SU-DHL-6 (cell line): ENCODE measurements around the gene TRAK2.

Source experiments
- H2AFZ ChIP-seq: fragments of 200-600 bp; sonication (generic); 2 replicates; pipeline ENCODE4 v1.6.1; 2014; ENCODE audit warnings: low read depth, mild to moderate bottlenecking, moderate library complexity, mixed read lengths, antibody characterized with exemption, low read length; ENCODE audit not compliant: severe bottlenecking
- H3F3A ChIP-seq: fragments of 200-600 bp; shearing (Covaris generic); 2 replicates; pipeline ENCODE4 v1.6.0; 2016; ENCODE audit warnings: antibody characterized with exemption, mild to moderate bottlenecking; ENCODE audit not compliant: insufficient read depth
- H3K27ac ChIP-seq: fragments of 200-600 bp; sonication (generic); 2 replicates; pipeline ENCODE4 v1.5.1; 2016; ENCODE audit warnings: low read depth, mild to moderate bottlenecking, low read length, moderate library complexity, mixed read lengths
- H3K27me3 ChIP-seq: fragments of 200-600 bp; sonication (generic), shearing (Covaris generic); 2 replicates; pipeline ENCODE4 v1.6.0; 2014; ENCODE audit warnings: mild to moderate bottlenecking, low read length
- H3K36me3 ChIP-seq: fragments of 200-600 bp; sonication (generic); 2 replicates; pipeline ENCODE4 v1.6.1; 2014; ENCODE audit warnings: mild to moderate bottlenecking, low read length, mixed read lengths
- H3K4me2 ChIP-seq: fragments of 300-600, 200-600 bp; shearing (Covaris generic), sonication (generic); 2 replicates; pipeline ENCODE4 v1.6.0; 2014; ENCODE audit warnings: low read length, low read depth, mild to moderate bottlenecking; ENCODE audit not compliant: poor library complexity, severe bottlenecking
- H3K4me3 ChIP-seq: fragments of 200-600 bp; sonication (generic); 2 replicates; pipeline ENCODE4 v1.5.1; 2014; ENCODE audit warnings: antibody characterized with exemption, low read length, mild to moderate bottlenecking, mixed read lengths; ENCODE audit not compliant: insufficient read depth, poor library complexity, severe bottlenecking
- H3K79me2 ChIP-seq: fragments of 200-600 bp; sonication (generic); 2 replicates; pipeline ENCODE4 v1.6.1; 2014; ENCODE audit warnings: mild to moderate bottlenecking, low read length, moderate library complexity; ENCODE audit not compliant: insufficient read depth
- H3K9ac ChIP-seq: fragments of 200-600 bp; sonication (generic); 2 replicates; pipeline ENCODE4 v1.7.0; 2014; ENCODE audit warnings: mild to moderate bottlenecking, low read length
- H3K9me2 ChIP-seq: fragments of 200-600 bp; sonication (generic); replicated peaks from 2 replicates; pipeline ENCODE4 v1.6.1; 2014; ENCODE audit warnings: low read length; ENCODE audit not compliant: insufficient read depth
- H3K9me3 ChIP-seq: fragments of 200-600 bp; sonication (generic); 2 replicates; pipeline ENCODE4 v1.6.1; 2014; ENCODE audit warnings: low read length, mixed read lengths; ENCODE audit not compliant: insufficient read depth
- H4K20me1 ChIP-seq: fragments of 200-600 bp; sonication (generic); 2 replicates; pipeline ENCODE4 v1.6.1; 2014; ENCODE audit warnings: low read depth, mild to moderate bottlenecking, antibody characterized with exemption, low read length, moderate library complexity, mixed read lengths
- EZH2phosphoT487 ChIP-seq: fragments of 200-600 bp; sonication (generic), shearing (Covaris generic); conservative IDR thresholded peaks from 2 replicates; pipeline ENCODE4 v1.6.1; 2018; ENCODE audit warnings: mild to moderate bottlenecking, antibody characterized with exemption, low read length, moderate library complexity, mixed read lengths
- TF ChIP-seq, protein P1 (sequence below): fragments of 200-600 bp; sonication (generic); IDR thresholded peaks from one replicate; pipeline ENCODE4 v1.5.1; 2017; ENCODE audit warnings: antibody characterized with exemption, mild to moderate bottlenecking, low read length, moderate library complexity; ENCODE audit not compliant: insufficient read depth, poor library complexity, severe bottlenecking

TRAK2 gene

GRCh38 chr2:201419057-201419635, 32.1 kb downstream of the TRAK2 start:
- H3K79me2 ChIP-seq: no peaks in the 10 kb centered on the region
- no peak overlapping the region for H3K9ac ChIP-seq
- H2AFZ ChIP-seq: no peak overlapping the region
- no peak overlapping the region for H3K27ac ChIP-seq
- H3K4me3 ChIP-seq: no peak overlapping the region
- H3K9me3 ChIP-seq: no peaks in the 10 kb centered on the region
- H3F3A ChIP-seq: no peaks in the 10 kb centered on the region; the same call in 1 of the 2 replicates
- no peaks in the 10 kb centered on the region for H3K9me2 ChIP-seq
- no peaks in the 10 kb centered on the region for H3K36me3 ChIP-seq
- no peaks in the 10 kb centered on the region; the same call in 1 of the 2 replicates for H4K20me1 ChIP-seq
- no peak overlapping the region for H3K4me2 ChIP-seq
- H3K27me3 ChIP-seq: no peaks in the 10 kb centered on the region
- TF ChIP-seq EZH2phosphoT487: no peak
- TF ChIP-seq, protein P1, sequence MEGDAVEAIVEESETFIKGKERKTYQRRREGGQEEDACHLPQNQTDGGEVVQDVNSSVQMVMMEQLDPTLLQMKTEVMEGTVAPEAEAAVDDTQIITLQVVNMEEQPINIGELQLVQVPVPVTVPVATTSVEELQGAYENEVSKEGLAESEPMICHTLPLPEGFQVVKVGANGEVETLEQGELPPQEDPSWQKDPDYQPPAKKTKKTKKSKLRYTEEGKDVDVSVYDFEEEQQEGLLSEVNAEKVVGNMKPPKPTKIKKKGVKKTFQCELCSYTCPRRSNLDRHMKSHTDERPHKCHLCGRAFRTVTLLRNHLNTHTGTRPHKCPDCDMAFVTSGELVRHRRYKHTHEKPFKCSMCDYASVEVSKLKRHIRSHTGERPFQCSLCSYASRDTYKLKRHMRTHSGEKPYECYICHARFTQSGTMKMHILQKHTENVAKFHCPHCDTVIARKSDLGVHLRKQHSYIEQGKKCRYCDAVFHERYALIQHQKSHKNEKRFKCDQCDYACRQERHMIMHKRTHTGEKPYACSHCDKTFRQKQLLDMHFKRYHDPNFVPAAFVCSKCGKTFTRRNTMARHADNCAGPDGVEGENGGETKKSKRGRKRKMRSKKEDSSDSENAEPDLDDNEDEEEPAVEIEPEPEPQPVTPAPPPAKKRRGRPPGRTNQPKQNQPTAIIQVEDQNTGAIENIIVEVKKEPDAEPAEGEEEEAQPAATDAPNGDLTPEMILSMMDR: no peak

DNA sequence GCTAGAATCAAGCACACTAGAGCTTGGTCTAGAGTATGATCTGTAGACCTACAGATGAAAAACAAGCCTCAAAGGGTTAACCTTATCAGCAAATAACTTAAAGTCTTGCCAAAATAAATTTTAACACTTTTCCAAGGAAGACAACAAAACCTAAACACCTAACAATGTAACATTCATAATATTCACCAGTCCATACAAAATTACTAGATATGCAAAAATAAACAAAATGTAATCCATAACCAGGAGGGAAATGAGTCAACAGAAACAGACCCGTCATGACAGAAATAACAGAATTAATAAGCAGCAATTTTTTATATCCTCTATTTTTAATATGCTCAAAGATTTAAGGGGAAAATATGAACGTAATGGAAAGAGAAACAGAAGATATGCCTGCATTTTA, 36.1 kb downstream of the TRAK2 start:
- no peaks in the 10 kb centered on the region for H3K9me2 ChIP-seq
- H3K9me3 ChIP-seq: no peaks in the 10 kb centered on the region
- no peak overlapping the region for H3K9ac ChIP-seq
- H4K20me1 ChIP-seq: no peaks in the 10 kb centered on the region; the same call in 1 of the 2 replicates
- H2AFZ ChIP-seq: no peak overlapping the region
- TF ChIP-seq, protein P1: no peak
- no peak for TF ChIP-seq EZH2phosphoT487
- no peaks in the 10 kb centered on the region for H3K36me3 ChIP-seq
- no peaks in the 10 kb centered on the region for H3K79me2 ChIP-seq
- no peak overlapping the region for H3K4me3 ChIP-seq
- H3K4me2 ChIP-seq: no peak overlapping the region
- no peaks in the 10 kb centered on the region for H3K27me3 ChIP-seq
- no peaks in the 10 kb centered on the region for H3F3A ChIP-seq
- H3K27ac ChIP-seq: no peak overlapping the region

DNA sequence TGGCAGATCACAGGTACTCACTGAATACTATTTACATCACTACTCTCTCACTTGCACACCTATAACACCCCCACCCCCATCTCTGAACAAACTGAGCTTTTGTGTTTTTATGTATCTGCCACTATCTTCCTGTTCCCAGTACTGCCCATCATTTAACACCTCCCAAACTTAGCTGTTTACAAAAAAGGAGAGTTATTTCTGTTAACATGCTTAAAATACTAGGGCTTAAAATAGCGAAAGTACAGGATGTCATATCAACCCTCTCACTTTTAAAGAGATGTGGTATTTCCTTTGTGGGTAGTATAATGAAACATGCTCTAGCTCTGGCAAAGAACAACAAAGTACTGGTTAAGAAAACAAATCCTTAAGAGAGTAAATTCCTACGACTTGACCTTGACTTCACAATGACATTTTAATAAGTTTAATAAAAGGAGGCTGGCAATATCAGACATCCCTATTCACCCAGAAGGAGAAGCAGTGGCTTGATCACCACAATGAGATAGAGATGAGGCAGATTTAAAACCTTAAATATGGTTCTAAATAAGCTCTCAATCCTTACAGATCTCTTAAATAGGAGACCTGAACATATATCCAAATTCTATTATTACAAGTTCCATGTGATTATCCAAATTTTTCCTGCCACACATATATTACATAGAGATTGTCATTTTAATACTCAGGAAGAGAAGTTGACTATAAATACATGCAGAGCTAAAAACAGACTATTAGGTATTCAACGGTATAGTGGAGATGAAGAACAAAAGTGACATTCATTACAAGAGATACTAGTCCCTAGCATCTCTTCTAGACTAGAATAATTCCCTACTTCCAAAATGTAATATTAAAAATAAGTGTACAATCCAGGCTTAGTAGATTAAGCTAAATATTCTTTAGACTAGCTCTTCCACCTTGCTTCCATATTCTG, 36.9 kb downstream of the TRAK2 start:
- no peaks in the 10 kb centered on the region for H3K79me2 ChIP-seq
- H3K9me2 ChIP-seq: no peaks in the 10 kb centered on the region
- H2AFZ ChIP-seq: no peak overlapping the region
- H3K9ac ChIP-seq: no peak overlapping the region
- peak overlapping the region; percentile 39 for H3K4me2 ChIP-seq
- H3K27me3 ChIP-seq: no peaks in the 10 kb centered on the region
- no peaks in the 10 kb centered on the region; the same call in 1 of the 2 replicates for H4K20me1 ChIP-seq
- H3K4me3 ChIP-seq: no peak overlapping the region
- TF ChIP-seq, protein P1: no peak
- TF ChIP-seq EZH2phosphoT487: no peak
- no peaks in the 10 kb centered on the region for H3F3A ChIP-seq
- H3K9me3 ChIP-seq: no peaks in the 10 kb centered on the region
- no peaks in the 10 kb centered on the region for H3K36me3 ChIP-seq
- H3K27ac ChIP-seq: no peak overlapping the region
